ENCODE measurements around the gene CTIF.

CTIF gene

GRCh38 chr18:48658721-48659120, 119.9 kb downstream of the CTIF start:
- no peak for TF ChIP-seq CTCF (IDR thresholded peaks at IDR 0.05)

- TF ChIP-seq CTCF (IDR thresholded peaks at IDR 0.05) = no peak
Observed at GRCh38 chr18:48659188-48660009, 120.6 kb downstream of the CTIF start.

GRCh38 chr18:48660346-48661228, 121.8 kb downstream of the CTIF start:
- TF ChIP-seq CTCF (IDR thresholded peaks at IDR 0.05) = no peak

GRCh38 chr18:48661421-48661820, 122.6 kb downstream of the CTIF start:
- TF ChIP-seq CTCF (IDR thresholded peaks at IDR 0.05) = no peak

GRCh38 chr18:48662011-48662661, 123.3 kb downstream of the CTIF start:
- no peak for TF ChIP-seq CTCF (IDR thresholded peaks at IDR 0.05)

GRCh38 chr18:48663096-48663930, 124.5 kb downstream of the CTIF start:
- TF ChIP-seq CTCF (IDR thresholded peaks at IDR 0.05) = no peak

All from LNCAP (cell line).